ENCODE measurements around the gene BORCS6. TPM values are rescaled to one million over a fixed set of nuclear protein-coding genes. Genes with fewer than 3 reads are reported as not detected.

The BORCS6 gene
- total and polyA plus RNA-seq, 4 donors = 4.1 to 6.8 (median 5.7) TPM

GRCh38 chr17:8162233-8162996 lies 27.6 kb downstream of the BORCS6 start, which contains the start of gene VAMP2:
VAMP2 (minus strand) TSS chr17:8162948; CDS start chr17:8162879, 69 bp downstream.
- peak; percentile 84 for DNase-seq (ENCODE audit: low spot score)
- Histone ChIP-seq H3K27me3 (ENCODE audit: control insufficient read depth in 4 of 4, insufficient read depth in 4 of 4, low read length in 3 of 4) (no peaks in the 10 kb centered on the region), H3K4me3 (ENCODE audit: low read depth in 1 of 3, low read length in 3 of 3) (peak within 1 kb of the TSS; percentile 77 to 95 (median 86)), H3K9me3 (ENCODE audit: control insufficient read depth in 4 of 4, low read length in 3 of 4) (no peaks in the 10 kb centered on the region), H3K27ac (ENCODE audit: low read depth in 1 of 2, low read length in 2 of 2) (peak within 1 kb of the TSS; percentile 97 to 98), H3K4me1 (ENCODE audit: control insufficient read depth in 4 of 4, insufficient read depth in 4 of 4, low read length in 3 of 4) (peaks cover 8 to 51% (median 41%) of the 10 kb centered on the region in 4 donors), H3K9ac (ENCODE audit: low read depth in 1 of 2, low read length in 2 of 2) (peak within 1 kb of the TSS; percentile 72 to 96), H3K36me3 (ENCODE audit: control insufficient read depth in 4 of 4, insufficient read depth in 3 of 4, low read depth in 1 of 4, low read length in 3 of 4) (peaks cover 2 to 10% (median 6%) of the 10 kb centered on the region in 4 donors)
- TF ChIP-seq HNF4A (conservative IDR thresholded peaks at IDR 0.05) = no peak
- TF ChIP-seq RAD21 (IDR thresholded peaks at IDR 0.05) = no peak
- no peak for TF ChIP-seq JUND (IDR thresholded peaks at IDR 0.05)
- TF ChIP-seq YY1 (IDR thresholded peaks at IDR 0.05) = peak; percentile 67
- under 1% methylated on average over 75 of the region's 75 CpGs for WGBS

GRCh38 chr17:8161289-8162232 lies 28.4 kb downstream of the BORCS6 start:
- Histone ChIP-seq H3K4me1 (ENCODE audit: control insufficient read depth in 4 of 4, insufficient read depth in 4 of 4, low read length in 3 of 4) (peaks cover 11 to 54% (median 42%) of the 10 kb centered on the region in 4 donors), H3K4me3 (ENCODE audit: low read depth in 1 of 3, low read length in 3 of 3) (peak overlapping the region; percentile 77 to 95 (median 86)), H3K27me3 (ENCODE audit: control insufficient read depth in 4 of 4, insufficient read depth in 4 of 4, low read length in 3 of 4) (no peaks in the 10 kb centered on the region), H3K27ac (ENCODE audit: low read depth in 1 of 2, low read length in 2 of 2) (peak overlapping the region; percentile 97 to 98), H3K9me3 (ENCODE audit: control insufficient read depth in 4 of 4, low read length in 3 of 4) (no peaks in the 10 kb centered on the region), H3K36me3 (ENCODE audit: control insufficient read depth in 4 of 4, insufficient read depth in 3 of 4, low read depth in 1 of 4, low read length in 3 of 4) (peaks cover 2 to 10% (median 6%) of the 10 kb centered on the region in 4 donors), H3K9ac (ENCODE audit: low read depth in 1 of 2, low read length in 2 of 2) (peak overlapping the region; percentile 24 to 96)
- 74% methylated on average over 19 of the region's 19 CpGs for WGBS
- no peak for DNase-seq (ENCODE audit: low spot score)
- TF ChIP-seq GABPA (IDR thresholded peaks at IDR 0.05 in 1 of 2, conservative IDR thresholded peaks at IDR 0.05 in 1 of 2) = no peak
- no peak for TF ChIP-seq NR2F2 (IDR thresholded peaks at IDR 0.05)
- TF ChIP-seq RAD21 (IDR thresholded peaks at IDR 0.05) = no peak
- TF ChIP-seq HNF4A (conservative IDR thresholded peaks at IDR 0.05) = no peak

GRCh38 chr17:8160741-8161221 lies 29.2 kb downstream of the BORCS6 start:
- peaks cover 11 to 54% (median 42%) of the 10 kb centered on the region in 4 donors for H3K4me1 ChIP-seq (ENCODE audit: control insufficient read depth in 4 of 4, insufficient read depth in 4 of 4, low read length in 3 of 4)

More at GRCh38 chr17:8160741-8161221, 29.2 kb downstream of the BORCS6 start:
- no peak for DNase-seq (ENCODE audit: low spot score)
- WGBS = 74% methylated on average over 5 of the region's 5 CpGs
- TF ChIP-seq GABPA (IDR thresholded peaks at IDR 0.05 in 1 of 2, conservative IDR thresholded peaks at IDR 0.05 in 1 of 2) (no peak), FOXA2 (IDR thresholded peaks at IDR 0.05) (no peak), ATF3 (IDR thresholded peaks at IDR 0.05) (no peak), EGR1 (IDR thresholded peaks at IDR 0.05; ENCODE audit: low read depth in 2 of 2) (no peak), REST (IDR thresholded peaks at IDR 0.05) (no peak), NR2F2 (IDR thresholded peaks at IDR 0.05) (no peak), FOXA1 (IDR thresholded peaks at IDR 0.05) (no peak), HNF4A (conservative IDR thresholded peaks at IDR 0.05) (no peak), JUND (IDR thresholded peaks at IDR 0.05) (no peak), YY1 (IDR thresholded peaks at IDR 0.05) (no peak), SP1 (IDR thresholded peaks at IDR 0.05) (no peak), ZBTB33 (IDR thresholded peaks at IDR 0.05) (no peak), HNF4G (IDR thresholded peaks at IDR 0.05) (no peak), MAX (IDR thresholded peaks at IDR 0.05) (no peak), RAD21 (IDR thresholded peaks at IDR 0.05) (no peak), TAF1 (conservative IDR thresholded peaks at IDR 0.05) (no peak), RXRA (IDR thresholded peaks at IDR 0.05) (no peak)
- Histone ChIP-seq H3K27ac (ENCODE audit: low read depth in 1 of 2, low read length in 2 of 2) (peak overlapping the region; percentile 27 to 98), H3K9me3 (ENCODE audit: control insufficient read depth in 4 of 4, low read length in 3 of 4) (no peaks in the 10 kb centered on the region), H3K9ac (ENCODE audit: low read depth in 1 of 2, low read length in 2 of 2) (no peak overlapping the region), H3K27me3 (ENCODE audit: control insufficient read depth in 4 of 4, insufficient read depth in 4 of 4, low read length in 3 of 4) (no peaks in the 10 kb centered on the region), H3K36me3 (ENCODE audit: control insufficient read depth in 4 of 4, insufficient read depth in 3 of 4, low read depth in 1 of 4, low read length in 3 of 4) (peaks cover 2 to 10% (median 6%) of the 10 kb centered on the region in 4 donors), H3K4me3 (ENCODE audit: low read depth in 1 of 3, low read length in 3 of 3) (no peak overlapping the region)

Data from liver (tissue), 9 donors.